ENCODE measurements around the gene NR6A1. TPM values are rescaled to one million over a fixed set of nuclear protein-coding genes. Genes with fewer than 3 reads are reported as not detected.

The NR6A1 gene
- total and polyA plus RNA-seq, 2 experiments from 2014 or later: 44.2 to 139 TPM

DNA sequence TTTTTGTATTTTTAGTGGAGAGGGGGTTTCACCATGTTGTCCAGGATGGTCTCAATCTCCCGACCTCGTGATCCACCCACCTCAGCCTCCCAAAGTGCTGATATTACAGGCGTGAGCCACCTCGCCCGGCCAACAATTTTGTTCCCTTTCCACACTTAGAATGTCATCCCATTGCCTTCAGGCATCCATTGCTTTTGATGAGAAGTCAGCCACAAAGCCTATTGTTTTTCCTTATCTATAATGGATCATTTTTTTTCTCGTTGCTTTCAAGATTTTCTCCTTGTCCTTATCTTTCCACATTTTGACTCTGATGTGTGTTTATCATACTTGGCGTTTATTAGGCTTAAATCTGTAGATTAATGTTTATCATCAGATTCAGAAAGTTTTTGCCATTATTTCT lies 64.4 kb downstream of the NR6A1 start:
- ATAC-seq: no peak
- no peak for DNase-seq (ENCODE audit: low spot score)
- peaks cover 39% of the 10 kb centered on the region for H3K79me2 ChIP-seq (replicated peaks; ENCODE audit: insufficient read depth)
- H3K36me3 ChIP-seq (ENCODE audit: insufficient read depth): no peaks in the 10 kb centered on the region
- no peak overlapping the region for H3K27ac Mint-ChIP-seq
- no peak overlapping the region for H3K4me2 ChIP-seq
- peaks cover 6% of the 10 kb centered on the region for H4K20me1 ChIP-seq (replicated peaks; ENCODE audit: insufficient read depth)
- no peaks in the 10 kb centered on the region for H3K9me2 ChIP-seq (ENCODE audit: insufficient read depth)
- H3F3A ChIP-seq (replicated peaks; ENCODE audit: low read depth): no peaks in the 10 kb centered on the region
- H3K9me3 Mint-ChIP-seq: peaks cover 4% of the 10 kb centered on the region; the same call in 1 of the 3 replicates
- TF ChIP-seq EZH2 (IDR thresholded peaks at IDR 0.05; ENCODE audit: low read depth, unreplicated experiment): no peak
- no peak for TF ChIP-seq JUNB (IDR thresholded peaks at IDR 0.05; ENCODE audit: unreplicated experiment)
- TF ChIP-seq STAT1 (IDR thresholded peaks at IDR 0.05; ENCODE audit: unreplicated experiment): no peak
- TF ChIP-seq, protein P1, sequence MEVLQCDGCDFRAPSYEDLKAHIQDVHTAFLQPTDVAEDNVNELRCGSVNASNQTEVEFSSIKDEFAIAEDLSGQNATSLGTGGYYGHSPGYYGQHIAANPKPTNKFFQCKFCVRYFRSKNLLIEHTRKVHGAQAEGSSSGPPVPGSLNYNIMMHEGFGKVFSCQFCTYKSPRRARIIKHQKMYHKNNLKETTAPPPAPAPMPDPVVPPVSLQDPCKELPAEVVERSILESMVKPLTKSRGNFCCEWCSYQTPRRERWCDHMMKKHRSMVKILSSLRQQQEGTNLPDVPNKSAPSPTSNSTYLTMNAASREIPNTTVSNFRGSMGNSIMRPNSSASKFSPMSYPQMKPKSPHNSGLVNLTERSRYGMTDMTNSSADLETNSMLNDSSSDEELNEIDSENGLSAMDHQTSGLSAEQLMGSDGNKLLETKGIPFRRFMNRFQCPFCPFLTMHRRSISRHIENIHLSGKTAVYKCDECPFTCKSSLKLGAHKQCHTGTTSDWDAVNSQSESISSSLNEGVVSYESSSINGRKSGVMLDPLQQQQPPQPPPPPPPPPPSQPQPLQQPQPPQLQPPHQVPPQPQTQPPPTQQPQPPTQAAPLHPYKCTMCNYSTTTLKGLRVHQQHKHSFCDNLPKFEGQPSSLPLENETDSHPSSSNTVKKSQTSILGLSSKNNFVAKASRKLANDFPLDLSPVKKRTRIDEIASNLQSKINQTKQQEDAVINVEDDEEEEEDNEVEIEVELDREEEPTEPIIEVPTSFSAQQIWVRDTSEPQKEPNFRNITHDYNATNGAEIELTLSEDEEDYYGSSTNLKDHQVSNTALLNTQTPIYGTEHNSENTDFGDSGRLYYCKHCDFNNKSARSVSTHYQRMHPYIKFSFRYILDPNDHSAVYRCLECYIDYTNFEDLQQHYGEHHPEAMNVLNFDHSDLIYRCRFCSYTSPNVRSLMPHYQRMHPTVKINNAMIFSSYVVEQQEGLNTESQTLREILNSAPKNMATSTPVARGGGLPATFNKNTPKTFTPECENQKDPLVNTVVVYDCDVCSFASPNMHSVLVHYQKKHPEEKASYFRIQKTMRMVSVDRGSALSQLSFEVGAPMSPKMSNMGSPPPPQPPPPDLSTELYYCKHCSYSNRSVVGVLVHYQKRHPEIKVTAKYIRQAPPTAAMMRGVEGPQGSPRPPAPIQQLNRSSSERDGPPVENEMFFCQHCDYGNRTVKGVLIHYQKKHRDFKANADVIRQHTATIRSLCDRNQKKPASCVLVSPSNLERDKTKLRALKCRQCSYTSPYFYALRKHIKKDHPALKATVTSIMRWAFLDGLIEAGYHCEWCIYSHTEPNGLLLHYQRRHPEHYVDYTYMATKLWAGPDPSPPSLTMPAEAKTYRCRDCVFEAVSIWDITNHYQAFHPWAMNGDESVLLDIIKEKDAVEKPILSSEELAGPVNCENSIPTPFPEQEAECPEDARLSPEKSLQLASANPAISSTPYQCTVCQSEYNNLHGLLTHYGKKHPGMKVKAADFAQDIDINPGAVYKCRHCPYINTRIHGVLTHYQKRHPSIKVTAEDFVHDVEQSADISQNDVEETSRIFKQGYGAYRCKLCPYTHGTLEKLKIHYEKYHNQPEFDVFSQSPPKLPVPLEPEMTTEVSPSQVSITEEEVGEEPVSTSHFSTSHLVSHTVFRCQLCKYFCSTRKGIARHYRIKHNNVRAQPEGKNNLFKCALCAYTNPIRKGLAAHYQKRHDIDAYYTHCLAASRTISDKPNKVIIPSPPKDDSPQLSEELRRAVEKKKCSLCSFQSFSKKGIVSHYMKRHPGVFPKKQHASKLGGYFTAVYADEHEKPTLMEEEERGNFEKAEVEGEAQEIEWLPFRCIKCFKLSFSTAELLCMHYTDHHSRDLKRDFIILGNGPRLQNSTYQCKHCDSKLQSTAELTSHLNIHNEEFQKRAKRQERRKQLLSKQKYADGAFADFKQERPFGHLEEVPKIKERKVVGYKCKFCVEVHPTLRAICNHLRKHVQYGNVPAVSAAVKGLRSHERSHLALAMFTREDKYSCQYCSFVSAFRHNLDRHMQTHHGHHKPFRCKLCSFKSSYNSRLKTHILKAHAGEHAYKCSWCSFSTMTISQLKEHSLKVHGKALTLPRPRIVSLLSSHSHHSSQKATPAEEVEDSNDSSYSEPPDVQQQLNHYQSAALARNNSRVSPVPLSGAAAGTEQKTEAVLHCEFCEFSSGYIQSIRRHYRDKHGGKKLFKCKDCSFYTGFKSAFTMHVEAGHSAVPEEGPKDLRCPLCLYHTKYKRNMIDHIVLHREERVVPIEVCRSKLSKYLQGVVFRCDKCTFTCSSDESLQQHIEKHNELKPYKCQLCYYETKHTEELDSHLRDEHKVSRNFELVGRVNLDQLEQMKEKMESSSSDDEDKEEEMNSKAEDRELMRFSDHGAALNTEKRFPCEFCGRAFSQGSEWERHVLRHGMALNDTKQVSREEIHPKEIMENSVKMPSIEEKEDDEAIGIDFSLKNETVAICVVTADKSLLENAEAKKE (CRISPR knock-in tag; IDR thresholded peaks at IDR 0.05): no peak
- no peak for TF ChIP-seq ZNF331 (CRISPR knock-in tag; IDR thresholded peaks at IDR 0.05; ENCODE audit: low read depth)
- no peak for TF ChIP-seq EZH2phosphoT487 (IDR thresholded peaks at IDR 0.05; ENCODE audit: unreplicated experiment)
- no peak for TF ChIP-seq ZNF114 (CRISPR knock-in tag; IDR thresholded peaks at IDR 0.05)
- no peak for TF ChIP-seq POLR2AphosphoS5 (IDR thresholded peaks at IDR 0.05; ENCODE audit: low read depth)
- TF ChIP-seq, protein P2, sequence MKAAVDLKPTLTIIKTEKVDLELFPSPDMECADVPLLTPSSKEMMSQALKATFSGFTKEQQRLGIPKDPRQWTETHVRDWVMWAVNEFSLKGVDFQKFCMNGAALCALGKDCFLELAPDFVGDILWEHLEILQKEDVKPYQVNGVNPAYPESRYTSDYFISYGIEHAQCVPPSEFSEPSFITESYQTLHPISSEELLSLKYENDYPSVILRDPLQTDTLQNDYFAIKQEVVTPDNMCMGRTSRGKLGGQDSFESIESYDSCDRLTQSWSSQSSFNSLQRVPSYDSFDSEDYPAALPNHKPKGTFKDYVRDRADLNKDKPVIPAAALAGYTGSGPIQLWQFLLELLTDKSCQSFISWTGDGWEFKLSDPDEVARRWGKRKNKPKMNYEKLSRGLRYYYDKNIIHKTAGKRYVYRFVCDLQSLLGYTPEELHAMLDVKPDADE (IDR thresholded peaks at IDR 0.05): no peak
- TF ChIP-seq, protein P3, sequence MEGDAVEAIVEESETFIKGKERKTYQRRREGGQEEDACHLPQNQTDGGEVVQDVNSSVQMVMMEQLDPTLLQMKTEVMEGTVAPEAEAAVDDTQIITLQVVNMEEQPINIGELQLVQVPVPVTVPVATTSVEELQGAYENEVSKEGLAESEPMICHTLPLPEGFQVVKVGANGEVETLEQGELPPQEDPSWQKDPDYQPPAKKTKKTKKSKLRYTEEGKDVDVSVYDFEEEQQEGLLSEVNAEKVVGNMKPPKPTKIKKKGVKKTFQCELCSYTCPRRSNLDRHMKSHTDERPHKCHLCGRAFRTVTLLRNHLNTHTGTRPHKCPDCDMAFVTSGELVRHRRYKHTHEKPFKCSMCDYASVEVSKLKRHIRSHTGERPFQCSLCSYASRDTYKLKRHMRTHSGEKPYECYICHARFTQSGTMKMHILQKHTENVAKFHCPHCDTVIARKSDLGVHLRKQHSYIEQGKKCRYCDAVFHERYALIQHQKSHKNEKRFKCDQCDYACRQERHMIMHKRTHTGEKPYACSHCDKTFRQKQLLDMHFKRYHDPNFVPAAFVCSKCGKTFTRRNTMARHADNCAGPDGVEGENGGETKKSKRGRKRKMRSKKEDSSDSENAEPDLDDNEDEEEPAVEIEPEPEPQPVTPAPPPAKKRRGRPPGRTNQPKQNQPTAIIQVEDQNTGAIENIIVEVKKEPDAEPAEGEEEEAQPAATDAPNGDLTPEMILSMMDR (conservative IDR thresholded peaks at IDR 0.05; ENCODE audit: low read depth in 2 of 2): no peak
- no peak for TF ChIP-seq NANOG (IDR thresholded peaks at IDR 0.05; ENCODE audit: borderline replicate concordance)
- TF ChIP-seq, protein P4, sequence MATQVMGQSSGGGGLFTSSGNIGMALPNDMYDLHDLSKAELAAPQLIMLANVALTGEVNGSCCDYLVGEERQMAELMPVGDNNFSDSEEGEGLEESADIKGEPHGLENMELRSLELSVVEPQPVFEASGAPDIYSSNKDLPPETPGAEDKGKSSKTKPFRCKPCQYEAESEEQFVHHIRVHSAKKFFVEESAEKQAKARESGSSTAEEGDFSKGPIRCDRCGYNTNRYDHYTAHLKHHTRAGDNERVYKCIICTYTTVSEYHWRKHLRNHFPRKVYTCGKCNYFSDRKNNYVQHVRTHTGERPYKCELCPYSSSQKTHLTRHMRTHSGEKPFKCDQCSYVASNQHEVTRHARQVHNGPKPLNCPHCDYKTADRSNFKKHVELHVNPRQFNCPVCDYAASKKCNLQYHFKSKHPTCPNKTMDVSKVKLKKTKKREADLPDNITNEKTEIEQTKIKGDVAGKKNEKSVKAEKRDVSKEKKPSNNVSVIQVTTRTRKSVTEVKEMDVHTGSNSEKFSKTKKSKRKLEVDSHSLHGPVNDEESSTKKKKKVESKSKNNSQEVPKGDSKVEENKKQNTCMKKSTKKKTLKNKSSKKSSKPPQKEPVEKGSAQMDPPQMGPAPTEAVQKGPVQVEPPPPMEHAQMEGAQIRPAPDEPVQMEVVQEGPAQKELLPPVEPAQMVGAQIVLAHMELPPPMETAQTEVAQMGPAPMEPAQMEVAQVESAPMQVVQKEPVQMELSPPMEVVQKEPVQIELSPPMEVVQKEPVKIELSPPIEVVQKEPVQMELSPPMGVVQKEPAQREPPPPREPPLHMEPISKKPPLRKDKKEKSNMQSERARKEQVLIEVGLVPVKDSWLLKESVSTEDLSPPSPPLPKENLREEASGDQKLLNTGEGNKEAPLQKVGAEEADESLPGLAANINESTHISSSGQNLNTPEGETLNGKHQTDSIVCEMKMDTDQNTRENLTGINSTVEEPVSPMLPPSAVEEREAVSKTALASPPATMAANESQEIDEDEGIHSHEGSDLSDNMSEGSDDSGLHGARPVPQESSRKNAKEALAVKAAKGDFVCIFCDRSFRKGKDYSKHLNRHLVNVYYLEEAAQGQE (IDR thresholded peaks at IDR 0.05; ENCODE audit: unreplicated experiment): no peak
- no peak for TF ChIP-seq CREB1 (CRISPR knock-in tag; IDR thresholded peaks at IDR 0.05; ENCODE audit: low read depth)
- no peak overlapping the region for H3K27ac ChIP-seq (ENCODE audit: low read depth)
- H3K27me3 ChIP-seq (ENCODE audit: insufficient read depth): no peaks in the 10 kb centered on the region
- peaks cover 33% of the 10 kb centered on the region for H3K4me1 Mint-ChIP-seq
- H3K4me1 ChIP-seq (ENCODE audit: insufficient read depth): no peaks in the 10 kb centered on the region
- H3K4me3 ChIP-seq: no peak overlapping the region
- H3K4me3 Mint-ChIP-seq: no peak overlapping the region
- peaks cover 28% of the 10 kb centered on the region for H3K36me3 Mint-ChIP-seq (ENCODE audit: low read depth)
- peaks cover 16% of the 10 kb centered on the region for H3K27me3 Mint-ChIP-seq (ENCODE audit: insufficient read depth, low read depth, poor library complexity)
- H2AFZ ChIP-seq: no peak overlapping the region
